C4-2B (cell line): ENCODE data around the gene NF1.
A peak's percentile ranks its signal among the peaks of the same experiment; 100 is the strongest.

Source experiments
- H3K27ac ChIP-seq: fragments of 450-650 bp; 2 replicates; pipeline ENCODE4 v1.5.1; 2017
- CTCF ChIP-seq: fragments of 450-650 bp; conservative IDR thresholded peaks from 2 replicates; pipeline ENCODE4 v1.5.1; 2017; ENCODE audit warnings: mild to moderate bottlenecking
- ZFX ChIP-seq: fragments of 450-650 bp; IDR thresholded peaks from 2 replicates; pipeline ENCODE4 v1.6.1; 2017

Gene NF1

GRCh38 chr17:31364012-31364411 is 269.2 kb downstream of the NF1 start:
- H3K27ac ChIP-seq = no peak overlapping the region
- no peak for TF ChIP-seq ZFX
- no peak for TF ChIP-seq CTCF

- H3K27ac ChIP-seq = no peak overlapping the region
- TF ChIP-seq ZFX = no peak
- no peak for TF ChIP-seq CTCF
Measured at GRCh38 chr17:31366088-31366487, 271.3 kb downstream of the NF1 start.

GRCh38 chr17:31369266-31369665 is 274.5 kb downstream of the NF1 start:
- TF ChIP-seq CTCF (no peak), ZFX (no peak)
- no peak overlapping the region for H3K27ac ChIP-seq

- no peak overlapping the region for H3K27ac ChIP-seq
- TF ChIP-seq CTCF (no peak), ZFX (no peak)
Measured at GRCh38 chr17:31371511-31372097, 276.8 kb downstream of the NF1 start.

GRCh38 chr17:31373150-31374093 is 278.6 kb downstream of the NF1 start:
- peak overlapping the region; percentile 64; the same call in 1 of the 2 replicates for H3K27ac ChIP-seq
- TF ChIP-seq CTCF = peak; percentile 86
- no peak for TF ChIP-seq ZFX

- TF ChIP-seq CTCF = no peak
- peak overlapping the region; percentile 64; the same call in 1 of the 2 replicates for H3K27ac ChIP-seq
Measured at GRCh38 chr17:31374094-31374447, 279.3 kb downstream of the NF1 start.

- TF ChIP-seq CTCF (no peak), ZFX (no peak)
Measured at GRCh38 chr17:31374503-31374902, 279.7 kb downstream of the NF1 start.

More at GRCh38 chr17:31374503-31374902, 279.7 kb downstream of the NF1 start:
- H3K27ac ChIP-seq = no peak overlapping the region
